HCT116 (cell line): ENCODE measurements around the gene MIF. TPM values are rescaled to one million over a fixed set of nuclear protein-coding genes. Genes with fewer than 3 reads are reported as not detected.
"Not testable (repeated sequence)": the region's sequence is repeated elsewhere in the genome, so short reads cannot be mapped to it uniquely, and the experiment has no call there.

ENCODE experiments used
- ATAC-seq: fragments of 200-7000 bp; cut with Tn5 transposase; 2 replicates; pipeline ENCODE4 v1.9.1; 2020; ENCODE audit warnings: mild to moderate bottlenecking, moderate library complexity
- BruUV-seq: library from RNA; stranded (reverse); fragments of 400-500 nt; replicated peaks from 2 replicates; lab custom pipeline; 2021; lab: Mats Ljungman, UMichigan
- CTCF ChIA-PET: fragments of 300-600 bp; sonication (Branson Sonifier 250); formaldehyde crosslinking; loops from one replicate; lab custom pipeline; 2021; ENCODE audit warnings: antibody characterized with exemption; lab: Charles Lee
- POLR2A ChIA-PET: fragments of 300-600, 350-600 bp; sonication (Branson Sonifier 250); formaldehyde crosslinking; loops from one replicate; lab custom pipeline; 2021; ENCODE audit warnings: antibody characterized with exemption; lab: Charles Lee
- RAD21 ChIA-PET, 2 experiments: fragments of 300-600 bp; sonication (Branson Sonifier 250); formaldehyde crosslinking; loops; one replicate each; lab custom pipeline; 2023; ENCODE audit warnings: low total read pairs in 2 of 2; ENCODE audit not compliant: uncharacterized antibody in 2 of 2, unreplicated experiment in 2 of 2, low non-redundant PET in 1 of 2; lab: Charles Lee
- DNase-seq: peaks from one replicate; pipeline ENCODE4 v3.0.0-alpha.2; 2010; ENCODE audit warnings: low read depth, low spot score
- H2AFZ ChIP-seq: fragments of 200-600 bp; shearing (Covaris generic), sonication (generic); 2 replicates; pipeline ENCODE4 v1.6.1; 2017; ENCODE audit warnings: low read depth, mixed run types, mixed read lengths, antibody characterized with exemption, low read length; ENCODE audit not compliant: poor library complexity, severe bottlenecking
- H3K27ac ChIP-seq: 2 replicates; pipeline ENCODE4 v1.5.1; 2012; ENCODE audit warnings: low read depth, low read length
- H3K27me3 ChIP-seq: fragments of 200-600 bp; sonication (generic); 2 replicates; pipeline ENCODE4 v1.6.1; 2016; ENCODE audit warnings: mixed run types, low read length, mixed read lengths; ENCODE audit not compliant: insufficient read depth
- H3K36me3 ChIP-seq, 2 experiments: fragments of 200-500 bp in 1 of 2; fragments of 200-600 bp in 1 of 2; sonication (Bioruptor generic) in 1 of 2; sonication (generic) in 1 of 2; 2 replicates each; pipeline versions ENCODE4 v1.5.1 to v1.6.1; 2014 to 2016; ENCODE audit warnings: low read length in 2 of 2, inconsistent platforms in 1 of 2, mixed read lengths in 1 of 2, mixed run types in 1 of 2; ENCODE audit not compliant: insufficient read depth in 2 of 2, control insufficient read depth in 1 of 2
- H3K4me1 ChIP-seq, 2 experiments: fragments of 200-600 bp in 1 of 2; sonication (generic) in 1 of 2; 2 replicates each; pipeline versions ENCODE4 v1.5.1 to v1.6.1; 2012 to 2017; ENCODE audit warnings: low read length in 2 of 2, inconsistent platforms in 1 of 2, mild to moderate bottlenecking in 1 of 2, mixed read lengths in 1 of 2, mixed run types in 1 of 2, moderate library complexity in 1 of 2; ENCODE audit not compliant: insufficient read depth in 2 of 2, control insufficient read depth in 1 of 2
- H3K4me2 ChIP-seq: fragments of 200-600 bp; sonication (generic); 2 replicates; pipeline ENCODE4 v1.6.1; 2017; ENCODE audit warnings: mixed run types, low read length, mixed read lengths
- H3K4me3 ChIP-seq, 2 experiments: fragments of 200-600 bp in 1 of 2; sonication (generic) in 1 of 2; replicated peaks in 1 of 2; 2 replicates each; pipeline ENCODE4 v1.5.1; 2011 to 2016; ENCODE audit warnings: low read length in 2 of 2, control low read depth in 1 of 2, low read depth in 1 of 2, mild to moderate bottlenecking in 1 of 2, mixed read lengths in 1 of 2, mixed run types in 1 of 2
- H3K79me2 ChIP-seq: fragments of 200-600 bp; sonication (generic); 2 replicates; pipeline ENCODE4 v1.6.1; 2017; ENCODE audit warnings: mild to moderate bottlenecking, mixed run types, low read length, moderate library complexity, mixed read lengths; ENCODE audit not compliant: insufficient read depth
- H3K9ac ChIP-seq: fragments of 200-600 bp; sonication (generic); 2 replicates; pipeline ENCODE4 v1.6.1; 2016; ENCODE audit warnings: low read length, mixed read lengths
- H3K9me2 ChIP-seq: fragments of 200-600 bp; sonication (generic), shearing (Covaris generic); 2 replicates; pipeline ENCODE4 v1.6.1; 2017; ENCODE audit warnings: mixed run types, mild to moderate bottlenecking, moderate library complexity; ENCODE audit not compliant: insufficient read depth
- H3K9me3 ChIP-seq, 2 experiments: fragments of 200-500 bp in 1 of 2; fragments of 200-600 bp in 1 of 2; sonication (Bioruptor generic) in 1 of 2; sonication (generic) in 1 of 2; 2 replicates each; pipeline ENCODE4 v1.6.1; 2014 to 2017; ENCODE audit warnings: low read length in 2 of 2, mixed read lengths in 2 of 2, inconsistent platforms in 1 of 2, low read depth in 1 of 2, mild to moderate bottlenecking in 1 of 2, mixed run types in 1 of 2, moderate library complexity in 1 of 2; ENCODE audit not compliant: control insufficient read depth in 1 of 2, insufficient read depth in 1 of 2
- H4K20me1 ChIP-seq: fragments of 200-600 bp; sonication (generic), shearing (Covaris generic); 2 replicates; pipeline ENCODE4 v1.6.1; 2017; ENCODE audit warnings: mixed run types, mild to moderate bottlenecking, moderate library complexity; ENCODE audit not compliant: insufficient read depth
- CEBPB ChIP-seq: IDR thresholded peaks from 2 replicates; pipeline ENCODE4 v1.6.1; 2012; ENCODE audit warnings: low read depth
- ELF1 ChIP-seq: IDR thresholded peaks from 2 replicates; pipeline ENCODE4 v1.6.1; 2012; ENCODE audit warnings: low read depth, borderline replicate concordance
- FOSL1 ChIP-seq: IDR thresholded peaks from 2 replicates; pipeline ENCODE4 v1.6.1; 2012; ENCODE audit warnings: low read depth
- POLR2A ChIP-seq: IDR thresholded peaks from 2 replicates; pipeline ENCODE4 v1.7.0; 2011; ENCODE audit warnings: borderline replicate concordance; ENCODE audit not compliant: insufficient read depth, insufficient read length; ENCODE audit errors: extremely low read depth
- POLR2AphosphoS5 ChIP-seq: IDR thresholded peaks from 2 replicates; pipeline ENCODE4 v1.6.1; 2011; ENCODE audit warnings: mild to moderate bottlenecking, low read depth, low read length, moderate library complexity
- ZNF274 ChIP-seq: fragments of 200-500 bp; sonication (Bioruptor generic); IDR thresholded peaks from 2 replicates; pipeline ENCODE4 v1.6.1; 2014; ENCODE audit warnings: mild to moderate bottlenecking, low read depth, low read length, inconsistent platforms
- intact Hi-C: fragments of 100-400 bp; cut with micrococcal nuclease; formaldehyde crosslinking; loops from 2 replicates; pipeline ENCODE4 v1.10.0; 2022
- total RNA-seq: library from RNA; stranded (reverse); gene quantifications from one replicate; pipeline ENCODE4 v1.2.1, GENCODE V29; 2021; ENCODE audit not compliant: unreplicated experiment

The MIF gene
- total RNA-seq, 1 experiment from 2014 or later = 1,511 TPM

GRCh38 chr22:23921586-23922201, 27.5 kb downstream of the MIF start:
- H3K79me2 ChIP-seq, intact Hi-C loops, H4K20me1 ChIP-seq: not testable (repeated sequence)
- CTCF ChIA-PET = interaction anchor here (1.4 to 2.6 kb wide), 2 partner anchors 8 to 28 kb away, joined by 6 to 13 read pairs; partner anchors contain the start of gene MIF
- TF ChIP-seq FOSL1 = peak; percentile 28; the same call in 1 of the 2 replicates
- TF ChIP-seq CEBPB = peak; percentile 66
- TF ChIP-seq, all 23 proteins: peak for 2; not testable (repeated sequence) for 21
- Histone ChIP-seq H3K4me2 (peak overlapping the region; percentile 21; the same call in 1 of the 2 replicates), H3K4me1 (peaks cover 3 to 12% of the 10 kb centered on the region in 2 experiments; a peak in 2 of 4 replicates), H3K9me3 (peaks cover 4 to 11% of the 10 kb centered on the region in 2 experiments; a peak in 2 of 4 replicates)
- H3K36me3 ChIP-seq, H3K4me3 ChIP-seq, DNase-seq, H3K9ac ChIP-seq, H3K27me3 ChIP-seq, RAD21 ChIA-PET, H3K9me2 ChIP-seq, H3K27ac ChIP-seq, H2AFZ ChIP-seq, BruUV-seq: not testable (repeated sequence)
- POLR2A ChIA-PET = interaction anchor here (0.5 to 1.3 kb wide), 2 partner anchors 8 to 64 kb away, joined by 4 to 5 read pairs; partner anchors contain the start of gene SLC2A11
- ATAC-seq = 0 out of 2 replicates have a peak, but pooled peaks have one; percentile 44

- DNase-seq = no peak
- intact Hi-C loops = no loop called here
- H3K4me1 ChIP-seq = peaks cover 3 to 12% of the 10 kb centered on the region in 2 experiments; a peak in 2 of 4 replicates
- no peaks in the 10 kb centered on the region for H3K79me2 ChIP-seq
- H3K27ac ChIP-seq = no peak overlapping the region
- RAD21 ChIA-PET = no interaction called here
- H3K9ac ChIP-seq = no peak overlapping the region
- POLR2A ChIA-PET = interaction anchor here (0.6 to 1.3 kb wide), 2 partner anchors 9 to 296 kb away, joined by 3 to 5 read pairs; no protein-coding TSS in a partner anchor
- H3K27me3 ChIP-seq = no peaks in the 10 kb centered on the region
- BruUV-seq = no TSS peak
- no peaks in the 10 kb centered on the region for H3K9me2 ChIP-seq
- no peaks in the 10 kb centered on the region for H3K36me3 ChIP-seq
- TF ChIP-seq ELF1 (no peak), ZNF274 (no peak), POLR2AphosphoS5 (no peak), POLR2A (no peak)
- H4K20me1 ChIP-seq = no peaks in the 10 kb centered on the region
- no peak overlapping the region for H3K4me2 ChIP-seq
- H2AFZ ChIP-seq = no peak overlapping the region
- no peak overlapping the region for H3K4me3 ChIP-seq
- CTCF ChIA-PET = no interaction called here
- H3K9me3 ChIP-seq = peaks cover 4 to 13% of the 10 kb centered on the region in 2 experiments; a peak in 2 of 4 replicates
- no peak for ATAC-seq
These were observed 28.7 kb downstream of the MIF start for GRCh38 chr22:23922921-23923320.
